GDM1 (cell line): ENCODE results near the gene CYP4F22.
A peak's percentile ranks its signal among the peaks of the same experiment; 100 is the strongest.
"Not testable (repeated sequence)": the region's sequence is repeated elsewhere in the genome, so short reads cannot be mapped to it uniquely, and the experiment has no call there.

Source experiments
- DNase-seq: peaks from one replicate; lab custom pipeline; 2025; lab: John Stamatoyannopoulos, UW

CYP4F22 gene

DNA sequence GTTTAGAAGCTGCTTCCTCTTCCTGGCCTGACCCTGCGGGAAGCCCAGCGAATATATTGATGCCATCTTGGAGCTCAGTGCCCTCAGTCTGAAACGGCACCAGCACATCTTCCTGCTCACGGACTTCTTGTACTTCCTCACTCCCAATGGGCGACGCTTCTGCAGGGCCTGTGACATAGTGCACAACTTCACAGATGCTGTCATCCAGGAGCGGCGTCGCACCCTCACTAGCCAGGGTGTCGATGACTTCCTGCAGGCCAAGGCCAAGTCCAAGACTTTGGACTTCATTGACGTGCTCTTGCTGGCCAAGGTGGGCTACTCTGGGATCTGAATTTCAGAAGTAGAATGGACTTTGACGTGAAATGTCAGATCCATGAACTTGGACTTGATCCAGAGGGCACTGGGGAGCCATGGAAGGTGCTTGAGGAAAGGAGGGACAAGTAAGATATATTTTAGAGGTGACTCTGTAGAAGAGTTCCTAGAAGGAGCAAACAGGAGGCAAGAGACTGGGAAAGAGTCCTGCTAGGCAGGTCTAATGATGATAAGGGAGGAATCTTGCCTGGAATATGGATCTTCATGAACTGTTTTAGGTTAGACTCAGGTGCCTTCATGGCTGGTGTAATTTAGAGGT, 68.3 kb downstream of the CYP4F22 start:
- no peak for DNase-seq

DNA sequence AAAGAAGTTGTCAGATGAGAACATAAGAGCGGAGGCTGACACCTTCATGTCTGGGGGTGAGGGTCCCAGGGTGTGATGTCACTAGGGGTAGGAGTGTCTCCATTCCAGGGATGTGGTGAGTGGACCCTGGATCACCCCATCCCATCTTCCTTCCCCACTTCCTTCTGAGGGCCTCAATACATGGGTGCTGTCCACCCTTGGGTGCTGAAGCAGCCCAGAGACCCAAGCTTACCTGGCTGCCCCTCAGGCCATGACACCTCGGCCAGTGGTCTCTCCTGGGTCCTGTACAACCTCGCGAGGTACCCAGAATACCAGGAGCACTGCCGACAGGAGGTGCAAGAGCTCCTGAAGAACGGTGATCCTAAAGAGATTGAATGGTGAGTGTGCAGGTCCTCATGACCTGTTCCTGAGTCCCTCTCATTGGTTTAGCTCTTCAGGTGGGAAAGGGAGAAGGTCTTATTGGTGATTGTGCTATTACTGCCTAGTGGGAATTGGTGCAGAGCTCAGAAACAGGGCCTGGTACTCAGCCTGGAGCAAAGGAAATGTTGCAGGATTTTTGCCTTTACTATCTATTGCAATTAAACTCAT, 69.0 kb downstream of the CYP4F22 start:
- no peak for DNase-seq

DNA sequence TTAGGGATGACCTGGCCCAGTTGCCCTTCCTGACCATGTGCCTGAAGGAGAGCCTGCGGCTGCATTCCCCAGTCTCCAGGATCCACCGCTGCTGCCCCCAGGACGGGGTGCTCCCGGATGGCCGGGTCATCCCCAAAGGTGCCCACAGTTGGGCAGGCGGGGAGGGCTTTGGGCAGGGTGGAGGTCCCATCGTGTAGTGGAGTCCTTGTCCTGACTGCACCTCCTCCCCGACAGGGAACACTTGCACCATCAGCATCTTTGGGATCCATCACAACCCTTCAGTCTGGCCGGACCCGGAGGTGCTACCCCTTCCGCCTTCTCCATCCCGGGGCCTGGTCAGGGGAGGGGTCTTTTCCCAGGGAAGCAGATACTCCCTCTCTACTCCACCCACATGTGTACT, 75.0 kb downstream of the CYP4F22 start:
- no peak for DNase-seq

DNA sequence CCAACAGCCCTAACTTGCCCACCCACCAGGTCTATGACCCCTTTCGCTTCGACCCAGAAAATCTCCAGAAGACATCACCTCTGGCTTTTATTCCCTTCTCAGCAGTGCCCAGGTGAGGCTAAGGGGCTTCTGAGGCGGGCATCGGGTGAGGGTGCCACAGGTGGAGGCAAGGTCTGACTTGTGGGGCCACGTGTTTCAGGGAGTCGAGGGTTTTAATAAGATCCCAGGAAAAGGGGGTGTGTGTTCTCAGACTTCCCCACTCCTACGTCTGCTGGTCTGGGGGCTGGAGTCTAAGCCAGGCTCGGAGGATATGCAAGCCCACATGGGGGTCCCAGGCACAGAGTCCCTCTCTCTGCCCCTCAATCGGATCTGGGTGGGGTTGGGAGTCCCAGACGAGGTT, 75.8 kb downstream of the CYP4F22 start:
- DNase-seq = no peak

DNA sequence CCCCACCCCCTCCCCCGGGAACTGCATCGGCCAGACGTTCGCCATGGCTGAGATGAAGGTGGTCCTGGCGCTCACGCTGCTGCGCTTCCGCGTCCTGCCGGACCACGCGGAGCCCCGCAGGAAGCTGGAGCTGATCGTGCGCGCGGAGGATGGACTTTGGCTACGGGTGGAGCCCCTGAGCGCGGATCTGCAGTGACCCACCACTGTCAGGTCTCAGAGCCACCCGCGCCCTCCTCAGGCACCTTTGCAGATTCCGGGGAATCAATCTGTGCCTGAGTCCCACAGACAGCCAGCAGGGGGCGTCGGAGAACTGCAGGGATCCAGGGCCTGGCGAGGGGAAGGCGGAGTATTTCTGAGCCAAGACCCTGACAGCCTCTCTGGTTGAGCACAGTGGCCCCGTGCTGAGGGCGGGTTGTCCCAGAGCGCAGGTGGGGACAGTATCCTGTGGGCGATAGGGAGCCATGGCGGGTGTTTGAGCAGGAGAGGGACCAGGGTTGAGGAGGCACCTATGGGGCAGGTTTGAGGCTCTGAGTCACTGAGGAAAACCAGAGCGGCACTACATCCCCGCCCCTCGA, 76.3 kb downstream of the CYP4F22 start:
- peak; percentile 34 for DNase-seq

DNA sequence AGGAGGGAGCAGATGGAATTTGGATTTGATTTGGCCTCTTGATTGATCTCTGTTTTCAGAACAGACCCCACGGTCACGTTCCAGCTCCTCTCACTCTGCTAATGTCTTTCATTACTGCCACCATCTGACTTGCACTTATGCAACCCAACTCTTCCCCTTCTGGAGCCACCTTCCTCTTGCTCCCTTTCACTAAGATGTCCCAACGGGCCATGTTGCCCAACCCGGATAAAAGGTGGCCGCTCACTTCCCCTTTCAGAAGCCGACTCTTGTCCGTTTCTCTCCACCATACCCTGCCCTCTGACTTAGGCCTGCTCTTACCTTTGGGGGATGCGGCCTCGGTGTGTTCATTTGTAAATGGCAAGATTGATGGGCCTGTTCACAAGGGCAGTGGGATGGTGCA, 79.3 kb downstream of the CYP4F22 start:
- DNase-seq = no peak

DNA sequence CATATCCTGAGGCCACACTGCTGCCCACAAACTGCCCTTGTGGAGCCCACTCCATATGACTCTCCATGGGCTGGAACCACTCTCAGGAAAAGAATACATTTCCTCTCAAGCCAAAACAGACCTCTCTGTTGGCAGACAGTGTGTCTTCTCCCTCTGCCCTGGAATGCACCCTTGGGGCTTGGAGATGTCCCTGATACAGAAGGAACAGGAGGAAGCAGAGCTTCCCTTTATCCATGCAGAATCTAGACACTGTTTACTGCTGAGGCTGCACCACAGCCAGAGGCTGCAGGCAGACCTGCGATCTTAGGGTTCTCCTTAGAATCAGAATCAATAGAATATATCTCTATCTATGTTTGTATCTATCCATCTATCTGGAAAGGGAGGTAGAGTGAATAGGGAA, 79.9 kb downstream of the CYP4F22 start:
- no peak for DNase-seq

DNA sequence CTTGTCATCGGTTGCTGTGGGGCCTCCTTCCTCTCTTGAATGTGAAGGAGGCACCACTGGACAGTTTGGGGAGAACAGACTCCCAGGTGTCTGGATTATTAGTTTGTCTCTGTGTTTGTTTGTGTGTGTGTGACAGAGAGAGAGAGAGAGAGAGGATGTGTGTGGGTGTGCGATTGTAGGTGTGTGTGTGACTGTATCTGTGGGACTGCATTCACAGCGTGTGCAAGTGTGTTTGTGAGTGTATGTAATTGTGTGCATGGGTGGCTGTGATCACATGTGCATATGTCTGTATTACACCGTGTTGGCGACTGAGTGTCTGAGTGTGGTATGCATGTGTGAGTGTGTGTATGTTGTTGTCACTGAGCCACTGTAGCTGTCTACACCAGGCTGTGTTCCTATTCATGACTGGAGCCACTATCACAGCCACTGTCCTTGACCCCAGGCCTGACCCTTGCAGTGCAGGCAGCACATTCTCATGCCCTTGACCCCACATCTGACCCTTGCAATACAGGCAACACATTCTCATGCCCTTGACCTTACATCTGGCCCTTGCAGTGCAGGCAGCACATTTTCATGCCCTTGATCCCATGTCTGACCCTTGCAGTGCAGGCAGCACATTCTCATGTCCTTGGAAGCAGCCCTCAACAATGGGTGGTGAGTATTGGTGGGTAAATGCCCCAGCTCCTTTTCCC, 81.6 kb downstream of the CYP4F22 start:
- DNase-seq = no peak

DNA sequence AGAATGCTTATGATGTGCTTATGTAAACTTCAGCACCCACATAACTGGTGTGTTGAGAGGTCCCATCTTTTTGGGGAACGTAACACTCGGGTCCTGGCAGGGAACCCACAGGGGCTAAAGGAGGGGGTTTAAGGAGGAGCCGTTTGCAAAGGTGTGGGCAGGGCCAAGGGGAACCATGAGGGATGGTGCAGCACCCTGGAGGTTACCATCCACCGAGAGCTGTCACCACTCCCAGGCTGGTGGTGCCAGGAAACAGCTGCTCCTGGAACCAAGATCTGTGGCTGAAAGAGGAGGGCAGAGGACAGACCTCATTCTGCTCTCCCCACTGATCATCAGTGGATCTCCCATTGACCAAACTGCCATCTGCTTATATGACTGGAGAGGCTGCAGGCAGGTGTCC, 83.5 kb downstream of the CYP4F22 start:
- no peak for DNase-seq

DNA sequence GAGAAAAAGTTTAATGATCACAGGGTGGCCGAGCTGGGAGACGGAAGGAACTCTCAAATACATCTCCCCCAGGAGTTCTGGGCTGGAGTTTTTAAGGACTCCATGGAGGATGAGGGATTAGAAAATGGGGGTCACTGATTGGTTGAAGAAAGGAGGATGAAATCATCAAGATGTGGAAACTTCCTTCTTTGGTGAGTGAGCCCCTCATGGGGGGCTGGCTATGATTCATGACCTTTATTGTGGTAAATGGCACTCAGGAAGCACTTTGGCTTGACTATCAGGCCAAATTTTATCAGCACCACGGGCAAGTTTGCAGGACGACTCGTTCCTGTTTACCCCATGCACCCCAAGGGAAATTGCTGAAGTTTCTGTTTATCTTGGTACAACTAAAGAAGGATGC, 84.2 kb downstream of the CYP4F22 start:
- DNase-seq = not testable (repeated sequence)

DNA sequence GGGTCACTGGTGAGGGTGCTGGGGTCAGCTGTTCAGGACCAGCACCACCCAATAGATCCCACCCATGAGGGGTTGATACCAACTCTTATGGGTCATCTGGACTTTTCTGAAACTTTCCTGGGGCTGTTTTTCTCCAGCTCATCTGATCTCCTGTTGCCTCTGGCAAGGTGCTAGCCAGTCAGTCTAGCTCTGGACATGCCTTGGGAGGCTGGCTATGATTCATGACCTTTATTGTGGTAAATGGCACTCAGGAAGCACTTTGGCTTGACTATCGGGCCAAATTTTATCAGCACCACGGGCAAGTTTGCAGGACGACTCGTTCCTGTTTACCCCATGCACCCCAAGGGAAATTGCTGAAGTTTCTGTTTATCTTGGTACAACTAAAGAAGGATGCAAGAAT, 85.4 kb downstream of the CYP4F22 start:
- not testable (repeated sequence) for DNase-seq

DNA sequence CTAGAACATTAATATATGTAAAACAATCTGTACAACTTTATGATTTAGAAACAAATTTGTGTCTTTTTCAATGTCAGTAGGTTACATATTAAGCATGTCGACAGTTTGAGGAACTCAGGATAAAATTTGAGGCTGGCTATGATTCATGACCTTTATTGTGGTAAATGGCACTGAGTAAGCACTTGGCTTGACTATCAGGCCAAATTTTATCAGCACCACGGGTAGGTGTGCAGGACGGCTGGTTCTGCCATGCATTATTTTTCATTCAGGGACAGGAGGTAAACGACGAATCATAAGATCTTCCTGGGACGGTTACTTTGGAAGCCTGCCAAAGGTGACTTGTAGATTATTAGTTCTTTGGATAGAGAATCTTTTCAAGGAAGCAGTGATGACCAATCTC, 86.7 kb downstream of the CYP4F22 start:
- DNase-seq = no peak
